Neural cell (in vitro differentiated cells): ENCODE measurements around the gene PCDH9.
A peak's percentile ranks its signal among the peaks of the same experiment; 100 is the strongest.

ENCODE experiments used
- EP300 ChIP-seq: fragments of 450-650 bp; conservative IDR thresholded peaks from 2 replicates; pipeline ENCODE4 v1.6.1; 2014; ENCODE audit warnings: antibody characterized with exemption, mild to moderate bottlenecking, moderate library complexity; ENCODE audit not compliant: poor library complexity, severe bottlenecking
- EZH2 ChIP-seq: fragments of 200-600, 300-800 bp; shearing (Covaris generic), sonication (generic); IDR thresholded peaks from 2 replicates; pipeline ENCODE4 v1.6.1; 2014; ENCODE audit warnings: antibody characterized with exemption, low read length, borderline replicate concordance, mild to moderate bottlenecking; ENCODE audit not compliant: insufficient read depth, poor library complexity, severe bottlenecking
- POLR2AphosphoS5 ChIP-seq: IDR thresholded peaks from 2 replicates; pipeline ENCODE4 v1.6.1; 2012
- RAD21 ChIP-seq: fragments of 450-650 bp; conservative IDR thresholded peaks from 2 replicates; pipeline ENCODE4 v1.6.1; 2014; ENCODE audit warnings: antibody characterized with exemption, mild to moderate bottlenecking, moderate library complexity
- SMC3 ChIP-seq: fragments of 450-650 bp; conservative IDR thresholded peaks from 2 replicates; pipeline ENCODE4 v1.6.1; 2014; ENCODE audit warnings: antibody characterized with exemption, mild to moderate bottlenecking, moderate library complexity; ENCODE audit not compliant: poor library complexity
- TAF1 ChIP-seq: IDR thresholded peaks from 2 replicates; pipeline ENCODE4 v1.6.1; 2012; ENCODE audit warnings: low read depth
- TF ChIP-seq, protein P1 (sequence below): fragments of 450-650 bp; IDR thresholded peaks from 2 replicates; pipeline ENCODE4 v1.5.1; 2014; ENCODE audit warnings: antibody characterized with exemption, mild to moderate bottlenecking, moderate library complexity; ENCODE audit not compliant: poor library complexity, severe bottlenecking

DNA sequence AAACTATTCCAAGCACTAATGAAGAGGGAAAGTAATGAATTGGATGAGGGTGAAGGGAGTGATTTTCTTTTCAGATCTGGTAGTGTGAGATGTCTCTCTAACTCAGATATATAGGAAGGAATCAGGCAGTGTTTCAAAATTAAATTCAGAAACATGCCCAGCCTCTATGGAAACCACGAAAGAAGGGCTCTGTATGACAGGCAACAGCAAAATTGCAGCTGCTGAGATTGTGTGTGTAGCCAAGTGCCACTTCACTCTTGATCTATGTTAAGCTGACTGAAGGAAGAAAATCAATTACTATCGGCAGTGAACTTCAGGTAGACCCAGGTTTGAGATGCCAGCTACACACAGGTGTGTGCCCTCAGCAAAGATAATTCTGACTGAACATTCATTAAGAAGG lies 387.4 kb downstream of the PCDH9 start:
- TF ChIP-seq, protein P1, sequence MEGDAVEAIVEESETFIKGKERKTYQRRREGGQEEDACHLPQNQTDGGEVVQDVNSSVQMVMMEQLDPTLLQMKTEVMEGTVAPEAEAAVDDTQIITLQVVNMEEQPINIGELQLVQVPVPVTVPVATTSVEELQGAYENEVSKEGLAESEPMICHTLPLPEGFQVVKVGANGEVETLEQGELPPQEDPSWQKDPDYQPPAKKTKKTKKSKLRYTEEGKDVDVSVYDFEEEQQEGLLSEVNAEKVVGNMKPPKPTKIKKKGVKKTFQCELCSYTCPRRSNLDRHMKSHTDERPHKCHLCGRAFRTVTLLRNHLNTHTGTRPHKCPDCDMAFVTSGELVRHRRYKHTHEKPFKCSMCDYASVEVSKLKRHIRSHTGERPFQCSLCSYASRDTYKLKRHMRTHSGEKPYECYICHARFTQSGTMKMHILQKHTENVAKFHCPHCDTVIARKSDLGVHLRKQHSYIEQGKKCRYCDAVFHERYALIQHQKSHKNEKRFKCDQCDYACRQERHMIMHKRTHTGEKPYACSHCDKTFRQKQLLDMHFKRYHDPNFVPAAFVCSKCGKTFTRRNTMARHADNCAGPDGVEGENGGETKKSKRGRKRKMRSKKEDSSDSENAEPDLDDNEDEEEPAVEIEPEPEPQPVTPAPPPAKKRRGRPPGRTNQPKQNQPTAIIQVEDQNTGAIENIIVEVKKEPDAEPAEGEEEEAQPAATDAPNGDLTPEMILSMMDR = no peak
- TF ChIP-seq TAF1 = no peak
- peak; percentile 49 for TF ChIP-seq POLR2AphosphoS5
- TF ChIP-seq SMC3 = no peak
- no peak for TF ChIP-seq RAD21
- peak; percentile 34 for TF ChIP-seq EP300
- no peak for TF ChIP-seq EZH2
